ENCODE measurements around the gene ARL2BP.

ARL2BP gene

GRCh38 chr16:57235128-57236021, 9.7 kb upstream of the ARL2BP start:
- DNase-seq (ENCODE audit: low spot score), result peak; percentile 85

GRCh38 chr16:57236022-57236350, 9.1 kb upstream of the ARL2BP start:
- DNase-seq (ENCODE audit: low spot score), result no peak

GRCh38 chr16:57238682-57239081, 6.4 kb upstream of the ARL2BP start:
- DNase-seq (ENCODE audit: low spot score), result no peak

- no peak for DNase-seq (ENCODE audit: low spot score)
Observed at GRCh38 chr16:57239107-57239506, 6.0 kb upstream of the ARL2BP start.

GRCh38 chr16:57240851-57241250, 4.2 kb upstream of the ARL2BP start:
- DNase-seq (ENCODE audit: low spot score), result no peak

GRCh38 chr16:57242650-57243049, 2.4 kb upstream of the ARL2BP start:
- no peak for DNase-seq (ENCODE audit: low spot score)

- DNase-seq (ENCODE audit: low spot score), result no peak
Observed at GRCh38 chr16:57244463-57244766, 644 bp upstream of the ARL2BP start.

GRCh38 chr16:57245472-57246113, 534 bp downstream of the ARL2BP start:
- DNase-seq (ENCODE audit: low spot score), result peak; percentile 52

GRCh38 chr16:57251352-57251751, 6.3 kb downstream of the ARL2BP start:
- DNase-seq (ENCODE audit: low spot score), result no peak

GRCh38 chr16:57252148-57252721, 7.2 kb downstream of the ARL2BP start:
- DNase-seq (ENCODE audit: low spot score), result no peak

- no peak for DNase-seq (ENCODE audit: low spot score)
Observed at GRCh38 chr16:57253466-57253865, 8.4 kb downstream of the ARL2BP start.

- no peak for DNase-seq (ENCODE audit: low spot score)
Observed at GRCh38 chr16:57255686-57256415, 10.8 kb downstream of the ARL2BP start.

GRCh38 chr16:57256601-57257395, 11.7 kb downstream of the ARL2BP start:
- DNase-seq (ENCODE audit: low spot score), result no peak

- no peak for DNase-seq (ENCODE audit: low spot score)
Observed at GRCh38 chr16:57257455-57258070, 12.5 kb downstream of the ARL2BP start.

- DNase-seq (ENCODE audit: low spot score), result no peak
Observed at GRCh38 chr16:57258226-57258909, 13.3 kb downstream of the ARL2BP start.

- no peak for DNase-seq (ENCODE audit: low spot score)
Observed at GRCh38 chr16:57258910-57259475, 13.9 kb downstream of the ARL2BP start.

- DNase-seq (ENCODE audit: low spot score), result peak; percentile 60
Observed at GRCh38 chr16:57260294-57260929, 15.4 kb downstream of the ARL2BP start.

- DNase-seq (ENCODE audit: low spot score), result no peak
Observed at GRCh38 chr16:57261806-57262205, 16.7 kb downstream of the ARL2BP start.

- DNase-seq (ENCODE audit: low spot score), result no peak
Observed at GRCh38 chr16:57262841-57263540, 17.9 kb downstream of the ARL2BP start.
